IMR-90 (cell line): Measurements from ENCODE around the gene LRRC4C.

Experiments
- CHD1 ChIP-seq: IDR thresholded peaks from 2 replicates; pipeline ENCODE4 v1.6.1; 2012; ENCODE audit warnings: low read depth, low read length, improper control_type of control experiment
- FOS ChIP-seq: fragments of 150-350 bp; IDR thresholded peaks from 2 replicates; pipeline ENCODE4 v1.6.1; 2016; ENCODE audit warnings: low read depth, low read length
- MAFK ChIP-seq: IDR thresholded peaks from 2 replicates; pipeline ENCODE4 v1.6.1; 2012; ENCODE audit warnings: low read depth, low read length, improper control_type of control experiment
- MXI1 ChIP-seq: IDR thresholded peaks from 2 replicates; pipeline ENCODE4 v1.6.1; 2012; ENCODE audit warnings: low read depth, mild to moderate bottlenecking, low read length, moderate library complexity, borderline replicate concordance
- NFE2L2 ChIP-seq: fragments of 150-350 bp; IDR thresholded peaks from 2 replicates; pipeline ENCODE4 v1.6.1; 2016; ENCODE audit warnings: low read depth, mild to moderate bottlenecking, low read length
- POLR2A ChIP-seq: IDR thresholded peaks from 2 replicates; pipeline ENCODE4 v1.6.1; 2012; ENCODE audit warnings: mild to moderate bottlenecking, low read depth, low read length
- RAD21 ChIP-seq: IDR thresholded peaks from 2 replicates; pipeline ENCODE4 v1.6.1; 2012; ENCODE audit warnings: low read length, improper control_type of control experiment
- RFX5 ChIP-seq: IDR thresholded peaks from 2 replicates; pipeline ENCODE4 v1.8.0; 2012; ENCODE audit warnings: low read depth, mild to moderate bottlenecking, low read length, moderate library complexity
- TF ChIP-seq, protein P1 (sequence below): conservative IDR thresholded peaks from 2 replicates; pipeline ENCODE4 v1.5.1; 2012; ENCODE audit warnings: mild to moderate bottlenecking, low read depth, low read length, improper control_type of control experiment
- TF ChIP-seq, protein P2 (sequence below): fragments of 150-350 bp; IDR thresholded peaks from 2 replicates; pipeline ENCODE4 v1.6.1; 2017; ENCODE audit warnings: mild to moderate bottlenecking, antibody characterized with exemption, low read length, low read depth

DNA sequence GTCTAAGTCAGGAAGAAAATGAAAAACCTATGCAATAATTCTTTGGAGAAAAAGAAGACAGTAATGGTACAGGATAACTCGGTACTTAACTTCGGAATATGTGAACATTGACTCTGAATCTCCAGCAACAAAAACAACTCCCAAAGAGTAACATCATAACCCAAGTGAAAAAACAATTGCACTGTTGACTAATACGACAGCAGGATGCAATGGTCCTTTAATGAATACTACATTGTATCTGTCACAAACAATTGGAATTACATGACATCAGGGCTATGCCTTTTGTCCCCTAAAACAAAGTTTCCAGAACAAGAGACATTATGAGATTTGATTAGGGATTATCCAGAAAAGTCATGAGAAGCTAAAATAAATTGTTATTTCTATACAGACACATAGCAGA is 1065.9 kb downstream of the LRRC4C start:
- TF ChIP-seq, protein P1, sequence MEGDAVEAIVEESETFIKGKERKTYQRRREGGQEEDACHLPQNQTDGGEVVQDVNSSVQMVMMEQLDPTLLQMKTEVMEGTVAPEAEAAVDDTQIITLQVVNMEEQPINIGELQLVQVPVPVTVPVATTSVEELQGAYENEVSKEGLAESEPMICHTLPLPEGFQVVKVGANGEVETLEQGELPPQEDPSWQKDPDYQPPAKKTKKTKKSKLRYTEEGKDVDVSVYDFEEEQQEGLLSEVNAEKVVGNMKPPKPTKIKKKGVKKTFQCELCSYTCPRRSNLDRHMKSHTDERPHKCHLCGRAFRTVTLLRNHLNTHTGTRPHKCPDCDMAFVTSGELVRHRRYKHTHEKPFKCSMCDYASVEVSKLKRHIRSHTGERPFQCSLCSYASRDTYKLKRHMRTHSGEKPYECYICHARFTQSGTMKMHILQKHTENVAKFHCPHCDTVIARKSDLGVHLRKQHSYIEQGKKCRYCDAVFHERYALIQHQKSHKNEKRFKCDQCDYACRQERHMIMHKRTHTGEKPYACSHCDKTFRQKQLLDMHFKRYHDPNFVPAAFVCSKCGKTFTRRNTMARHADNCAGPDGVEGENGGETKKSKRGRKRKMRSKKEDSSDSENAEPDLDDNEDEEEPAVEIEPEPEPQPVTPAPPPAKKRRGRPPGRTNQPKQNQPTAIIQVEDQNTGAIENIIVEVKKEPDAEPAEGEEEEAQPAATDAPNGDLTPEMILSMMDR: no peak
- TF ChIP-seq CHD1 (no peak), POLR2A (no peak), MAFK (no peak), MXI1 (no peak), RFX5 (no peak), FOS (no peak), RAD21 (no peak), NFE2L2 (no peak)
- TF ChIP-seq, protein P2, sequence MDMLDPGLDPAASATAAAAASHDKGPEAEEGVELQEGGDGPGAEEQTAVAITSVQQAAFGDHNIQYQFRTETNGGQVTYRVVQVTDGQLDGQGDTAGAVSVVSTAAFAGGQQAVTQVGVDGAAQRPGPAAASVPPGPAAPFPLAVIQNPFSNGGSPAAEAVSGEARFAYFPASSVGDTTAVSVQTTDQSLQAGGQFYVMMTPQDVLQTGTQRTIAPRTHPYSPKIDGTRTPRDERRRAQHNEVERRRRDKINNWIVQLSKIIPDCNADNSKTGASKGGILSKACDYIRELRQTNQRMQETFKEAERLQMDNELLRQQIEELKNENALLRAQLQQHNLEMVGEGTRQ: no peak
